ENCODE data around the gene PPP1R14C. TPM values are rescaled to one million over a fixed set of nuclear protein-coding genes. Genes with fewer than 3 reads are reported as not detected.
"Not testable (repeated sequence)": the region's sequence is repeated elsewhere in the genome, so short reads cannot be mapped to it uniquely, and the experiment has no call there.

The PPP1R14C gene
- total RNA-seq, 2 donors from 2014 or later: 0.16 TPM; not detected in 1

DNA sequence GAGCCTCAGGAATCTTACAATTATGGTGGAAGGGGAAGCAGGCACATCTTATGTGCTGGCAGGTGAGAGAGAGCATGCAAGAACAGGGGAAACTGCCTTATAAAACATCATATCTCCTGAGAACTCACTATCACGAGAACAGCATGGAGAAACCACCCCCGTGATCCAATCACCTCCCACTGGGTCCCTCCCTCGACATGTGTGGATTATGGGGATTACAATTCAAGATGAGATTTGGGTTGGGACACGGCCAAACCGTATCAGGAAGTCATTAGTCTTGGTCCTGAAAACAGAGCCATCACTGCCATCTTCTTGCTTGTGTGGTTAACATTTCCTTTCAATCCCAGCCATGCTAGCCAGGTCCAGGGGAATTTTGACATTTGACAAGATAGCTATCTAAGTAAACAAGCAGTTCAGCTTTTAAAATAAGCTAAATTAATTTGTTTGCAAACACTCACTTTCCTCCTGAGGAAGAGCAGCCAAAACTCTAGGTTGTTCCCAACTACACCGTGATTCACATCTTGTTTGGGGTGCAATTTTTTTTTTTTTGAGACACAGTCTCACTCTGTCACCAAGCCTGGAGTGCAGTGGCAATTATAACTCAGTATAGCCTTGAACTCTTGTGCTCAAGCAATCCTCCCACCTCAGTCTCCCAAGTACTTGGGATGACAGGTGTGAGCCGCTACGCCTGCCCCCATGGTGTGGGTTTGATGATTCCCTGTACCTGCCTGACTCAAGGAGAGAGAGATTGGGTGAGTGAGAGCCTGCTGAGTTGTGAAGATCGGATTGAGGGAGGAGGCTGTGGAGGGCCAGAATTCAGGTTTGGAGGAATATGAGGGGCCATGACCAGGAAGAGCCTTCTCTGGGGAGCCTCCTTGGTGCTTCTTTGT is 13.0 kb upstream of the PPP1R14C start:
- Mint-ChIP-seq H3K9me3 (no peaks in the 10 kb centered on the region), H3K36me3 (no peaks in the 10 kb centered on the region), H3K27ac (no peak overlapping the region)
- ATAC-seq: no peak
- no peak for DNase-seq (ENCODE audit: low spot score in 2 of 2)

DNA sequence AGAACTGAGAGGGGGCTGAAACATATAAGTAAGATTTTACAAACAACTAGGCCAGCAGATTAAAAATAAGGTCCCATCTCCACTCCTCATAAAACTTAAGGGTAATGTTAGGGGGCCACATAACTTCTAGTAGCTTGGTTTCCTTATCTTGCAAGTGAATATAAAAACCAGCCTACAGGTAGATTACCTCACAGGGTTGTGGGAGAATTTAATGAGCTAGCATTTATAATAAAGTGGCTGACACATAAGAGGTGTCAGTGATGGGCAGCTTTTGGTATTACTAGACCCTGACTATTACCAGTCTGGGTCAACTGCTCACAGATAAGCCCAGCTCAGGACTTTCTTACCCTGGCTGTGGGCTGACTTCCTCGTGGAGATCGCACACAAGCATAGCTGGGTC is 9.2 kb upstream of the PPP1R14C start:
- Mint-ChIP-seq H3K9me3 (peaks cover 0 to 12% of the 10 kb centered on the region in 2 donors), H3K36me3 (no peaks in the 10 kb centered on the region), H3K27ac (no peak overlapping the region)
- no peak for DNase-seq (ENCODE audit: low spot score in 2 of 2)
- no peak for ATAC-seq

- DNase-seq (ENCODE audit: low spot score in 2 of 2) (no peak), ATAC-seq (no peak)
- Mint-ChIP-seq H3K27ac (no peak overlapping the region), H3K36me3 (no peaks in the 10 kb centered on the region), H3K9me3 (peaks cover 0 to 12% of the 10 kb centered on the region in 2 donors)
Observed at GRCh38 chr6:150134280-150134920, 8.4 kb upstream of the PPP1R14C start.

DNA sequence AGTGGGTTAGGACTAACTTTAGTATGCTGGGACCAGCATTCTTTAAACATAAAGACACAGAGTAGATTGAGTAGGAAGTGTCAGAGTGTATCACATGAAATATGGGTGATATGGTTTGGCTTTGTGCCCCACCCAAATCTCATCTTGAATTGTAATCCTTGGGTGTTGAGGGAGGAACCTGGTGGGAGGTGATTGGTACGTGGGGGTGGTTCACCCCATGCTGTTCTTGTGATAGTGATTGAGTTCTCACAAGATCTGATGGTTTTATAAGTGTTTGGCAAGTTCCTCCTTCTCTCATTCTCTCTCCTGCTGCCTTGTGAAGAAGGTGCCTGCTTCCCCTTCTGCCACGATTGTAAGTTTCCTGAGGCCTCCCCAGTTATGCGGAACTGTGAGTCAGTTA is 5.1 kb upstream of the PPP1R14C start:
- not testable (repeated sequence) for H3K27ac Mint-ChIP-seq; ATAC-seq; DNase-seq (ENCODE audit: low spot score in 2 of 2)

DNA sequence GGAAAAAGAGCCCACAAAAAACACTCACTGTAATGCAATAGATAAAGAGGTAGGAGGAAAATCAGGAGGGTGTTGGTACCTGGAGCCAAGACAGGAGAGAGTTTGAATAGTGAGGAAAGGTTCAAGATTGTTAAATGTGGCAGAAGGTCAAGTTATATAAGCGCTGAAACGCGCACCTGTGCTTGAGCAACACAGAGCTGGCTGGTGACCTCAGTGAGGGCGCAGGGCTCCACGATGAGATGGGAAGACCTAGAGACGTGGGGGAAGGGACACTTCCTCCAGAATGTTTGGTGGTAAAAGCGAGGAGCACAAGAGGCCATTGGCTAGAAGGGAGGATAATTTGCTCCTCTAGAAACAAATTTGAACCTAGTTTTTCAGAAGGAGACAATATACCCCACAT is 4.2 kb upstream of the PPP1R14C start:
- Mint-ChIP-seq H3K9me3 (peaks cover 0 to 12% of the 10 kb centered on the region in 2 donors), H3K27ac (no peak overlapping the region), H3K36me3 (no peaks in the 10 kb centered on the region)
- DNase-seq (ENCODE audit: low spot score in 2 of 2) (no peak), ATAC-seq (no peak)

More for the DNA sequence above, 5.1 kb upstream of the PPP1R14C start:
- not testable (repeated sequence) for H3K36me3 Mint-ChIP-seq
- peaks cover 0 to 12% of the 10 kb centered on the region in 2 donors for H3K9me3 Mint-ChIP-seq

GRCh38 chr6:150139533-150139932 is 3.3 kb upstream of the PPP1R14C start:
- Mint-ChIP-seq H3K27ac (no peak overlapping the region), H3K9me3 (peaks cover 0 to 12% of the 10 kb centered on the region in 2 donors), H3K36me3 (peaks cover 0 to 6% of the 10 kb centered on the region in 2 donors)
- no peak for ATAC-seq
- no peak for DNase-seq (ENCODE audit: low spot score in 2 of 2)

GRCh38 chr6:150140236-150140969 is 2.4 kb upstream of the PPP1R14C start:
- DNase-seq (ENCODE audit: low spot score in 2 of 2) (no peak), ATAC-seq (no peak)
- H3K36me3 Mint-ChIP-seq: peaks cover 0 to 6% of the 10 kb centered on the region in 2 donors
- no peak overlapping the region for H3K27ac Mint-ChIP-seq
- H3K9me3 Mint-ChIP-seq: peaks cover 0 to 12% of the 10 kb centered on the region in 2 donors

DNA sequence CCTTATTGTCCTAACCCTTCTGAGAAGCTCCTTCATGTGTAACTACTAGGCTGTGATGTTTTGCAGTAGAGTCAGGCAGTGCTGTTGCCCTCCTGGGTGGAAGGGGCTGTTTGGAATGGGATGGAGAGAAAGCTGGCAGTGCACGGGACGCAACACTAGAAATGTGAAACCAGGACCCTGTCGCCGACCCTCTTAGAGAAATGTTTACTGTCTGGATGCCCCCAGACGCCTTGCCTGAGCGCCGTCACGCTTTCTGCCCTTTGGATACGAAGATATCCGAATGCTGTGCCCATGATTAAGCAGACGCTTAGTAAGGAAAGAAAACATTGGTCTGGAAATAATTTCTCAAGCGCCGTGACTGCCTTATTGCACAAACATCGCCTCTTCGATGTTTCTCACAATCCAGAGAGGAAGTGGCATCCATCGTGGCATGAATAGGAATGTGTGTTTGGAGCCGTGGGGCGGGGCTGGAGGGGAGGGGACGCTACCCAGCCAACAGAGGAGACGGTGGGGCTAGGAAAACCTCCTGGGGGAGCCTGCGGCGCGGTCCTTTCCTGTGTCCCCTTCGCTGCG is 661 bp upstream of the PPP1R14C start:
- Mint-ChIP-seq H3K36me3 (peaks cover 0 to 6% of the 10 kb centered on the region in 2 donors), H3K27ac (no peak overlapping the region), H3K9me3 (peaks cover 0 to 12% of the 10 kb centered on the region in 2 donors)
- DNase-seq (ENCODE audit: low spot score in 2 of 2) (no peak), ATAC-seq (peak in 1 of 2 donors; percentile 19)

GRCh38 chr6:150143516-150144293 is 861 bp downstream of the PPP1R14C start:
- H3K36me3 Mint-ChIP-seq: peaks cover 0 to 6% of the 10 kb centered on the region in 2 donors
- H3K27ac Mint-ChIP-seq: no peak overlapping the region
- DNase-seq (ENCODE audit: low spot score in 2 of 2): no peak
- peak in 1 of 2 donors; percentile 16 for ATAC-seq
- H3K9me3 Mint-ChIP-seq: no peaks in the 10 kb centered on the region

- no peak for ATAC-seq
Observed at GRCh38 chr6:150144294-150144868, 1.5 kb downstream of the PPP1R14C start.

GRCh38 chr6:150145427-150145826 is 2.6 kb downstream of the PPP1R14C start:
- ATAC-seq: no peak
- H3K36me3 Mint-ChIP-seq: peaks cover 0 to 6% of the 10 kb centered on the region in 2 donors
- no peaks in the 10 kb centered on the region for H3K9me3 Mint-ChIP-seq
- no peak overlapping the region for H3K27ac Mint-ChIP-seq
- DNase-seq (ENCODE audit: low spot score in 2 of 2): no peak

More at GRCh38 chr6:150144294-150144868, 1.5 kb downstream of the PPP1R14C start:
- Mint-ChIP-seq H3K27ac (no peak overlapping the region), H3K36me3 (peaks cover 0 to 6% of the 10 kb centered on the region in 2 donors), H3K9me3 (no peaks in the 10 kb centered on the region)
- DNase-seq (ENCODE audit: low spot score in 2 of 2): no peak

- Mint-ChIP-seq H3K9me3 (no peaks in the 10 kb centered on the region), H3K27ac (no peak overlapping the region), H3K36me3 (peaks cover 0 to 6% of the 10 kb centered on the region in 2 donors)
- no peak for DNase-seq (ENCODE audit: low spot score in 2 of 2)
- ATAC-seq: peak in 1 of 2 donors; percentile 42
Observed at GRCh38 chr6:150145830-150146229, 3.0 kb downstream of the PPP1R14C start.

- DNase-seq (ENCODE audit: low spot score in 2 of 2) (no peak), ATAC-seq (no peak)
- H3K9me3 Mint-ChIP-seq: no peaks in the 10 kb centered on the region
- peaks cover 0 to 6% of the 10 kb centered on the region in 2 donors for H3K36me3 Mint-ChIP-seq
- no peak overlapping the region for H3K27ac Mint-ChIP-seq
Observed at GRCh38 chr6:150146436-150146835, 3.6 kb downstream of the PPP1R14C start.

- DNase-seq (ENCODE audit: low spot score in 2 of 2) (no peak), ATAC-seq (no peak)
- H3K9me3 Mint-ChIP-seq: no peaks in the 10 kb centered on the region
- peaks cover 0 to 3% of the 10 kb centered on the region in 2 donors for H3K36me3 Mint-ChIP-seq
- no peak overlapping the region for H3K27ac Mint-ChIP-seq
Observed at GRCh38 chr6:150149146-150149545, 6.3 kb downstream of the PPP1R14C start.

GRCh38 chr6:150150458-150150820 is 7.6 kb downstream of the PPP1R14C start:
- Mint-ChIP-seq H3K9me3 (no peaks in the 10 kb centered on the region), H3K27ac (no peak overlapping the region), H3K36me3 (no peaks in the 10 kb centered on the region)
- ATAC-seq (no peak), DNase-seq (ENCODE audit: low spot score in 2 of 2) (no peak)
